ENCODE data around the gene PLEKHG1. TPM values are rescaled to one million over a fixed set of nuclear protein-coding genes. Genes with fewer than 3 reads are reported as not detected.
A peak's percentile ranks its signal among the peaks of the same experiment; 100 is the strongest.

The PLEKHG1 gene
- total and polyA plus RNA-seq, 2 donors (not counting 1 experiment from before 2014, with no cell fraction given), result 66.2 to 450 TPM

DNA sequence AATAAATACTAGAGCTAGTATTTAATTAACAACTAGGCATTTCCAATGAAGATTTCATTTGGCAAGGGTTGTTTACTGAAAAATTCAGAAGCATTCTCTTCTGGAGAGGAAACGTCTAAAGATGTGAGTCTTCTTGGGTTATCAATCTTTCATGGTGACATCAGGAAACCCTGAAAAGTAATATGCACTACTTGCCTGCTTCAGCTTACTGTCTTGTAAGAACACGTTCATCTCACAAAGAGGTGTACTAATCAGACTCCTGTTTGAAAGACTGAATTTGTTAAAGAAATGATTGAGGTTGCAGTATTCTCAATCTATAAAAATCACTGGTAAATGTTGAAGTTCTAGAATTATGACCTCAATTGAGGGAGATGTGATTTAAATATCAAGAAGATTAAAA is 16.9 kb downstream of the PLEKHG1 start:
- no CpG with 5 or more reads among the region's 2 CpGs for WGBS (ENCODE audit: insufficient coverage)
- Mint-ChIP-seq H3K4me1 (peaks cover 88% of the 10 kb centered on the region), H3K4me3 (no peak overlapping the region), H3K27ac (peak overlapping the region; percentile 66), H3K27me3 (no peaks in the 10 kb centered on the region), H3K9me3 (ENCODE audit: insufficient read depth) (no peaks in the 10 kb centered on the region)
- ChIA-PET POLR2A (interaction anchor here (1.0 to 2.1 kb wide), 3 partner anchors 9 to 66 kb away, joined by 3 to 10 read pairs (median 3); no protein-coding TSS in a partner anchor), CTCF (interaction anchor here (1.3 to 2.4 kb wide), 3 partner anchors 9 to 146 kb away, joined by 3 to 8 read pairs (median 8); no protein-coding TSS in a partner anchor)
- Histone ChIP-seq H3K9me3 (ENCODE audit: control extremely low read depth in 1 of 3, control insufficient read depth in 2 of 3, insufficient read depth in 1 of 3, low read length in 2 of 3) (no peaks in the 10 kb centered on the region), H3K4me3 (ENCODE audit: control extremely low read depth in 1 of 5, extremely low read depth in 1 of 5, insufficient read depth in 1 of 5, low read depth in 2 of 5, low read length in 4 of 5) (no peak overlapping the region), H3K4me1 (ENCODE audit: control insufficient read depth in 2 of 2, insufficient read depth in 2 of 2, low read length in 2 of 2) (peaks cover 71 to 78% of the 10 kb centered on the region in 2 donors), H3K36me3 (replicated peaks in 1 of 2; ENCODE audit: control extremely low read depth in 1 of 2, control insufficient read depth in 1 of 2, extremely low read depth in 1 of 2, insufficient read depth in 2 of 2, low read length in 1 of 2) (peaks cover 3 to 8% of the 10 kb centered on the region in 2 experiments), H3K27me3 (replicated peaks in 1 of 4; ENCODE audit: control extremely low read depth in 1 of 4, control insufficient read depth in 3 of 4, insufficient read depth in 4 of 4, low read length in 3 of 4) (no peaks in the 10 kb centered on the region), H3K27ac (ENCODE audit: low read length in 2 of 2) (peak overlapping the region; percentile 60 to 65), H3K9ac (ENCODE audit: low read length) (no peak overlapping the region), H2AFZ (ENCODE audit: insufficient read depth, low read depth, low read length, poor library complexity, severe bottlenecking) (no peak overlapping the region), H4K20me1 (ENCODE audit: control insufficient read depth, insufficient read depth, low read length, poor library complexity, severe bottlenecking) (peaks cover 7% of the 10 kb centered on the region), H3K4me2 (replicated peaks; ENCODE audit: low read depth, low read length, poor library complexity, severe bottlenecking) (peak overlapping the region; percentile 46), H3K79me2 (ENCODE audit: control insufficient read depth, insufficient read depth, low read length) (peaks cover 99% of the 10 kb centered on the region)
- ATAC-seq (ENCODE audit: low read depth) (no peak), DNase-seq (peak; percentile 17)
- no peak for TF ChIP-seq EZH2 (IDR thresholded peaks at IDR 0.05; ENCODE audit: borderline replicate concordance, insufficient read depth, low read depth, low read length, poor library complexity, severe bottlenecking)
- TF ChIP-seq, protein P1, sequence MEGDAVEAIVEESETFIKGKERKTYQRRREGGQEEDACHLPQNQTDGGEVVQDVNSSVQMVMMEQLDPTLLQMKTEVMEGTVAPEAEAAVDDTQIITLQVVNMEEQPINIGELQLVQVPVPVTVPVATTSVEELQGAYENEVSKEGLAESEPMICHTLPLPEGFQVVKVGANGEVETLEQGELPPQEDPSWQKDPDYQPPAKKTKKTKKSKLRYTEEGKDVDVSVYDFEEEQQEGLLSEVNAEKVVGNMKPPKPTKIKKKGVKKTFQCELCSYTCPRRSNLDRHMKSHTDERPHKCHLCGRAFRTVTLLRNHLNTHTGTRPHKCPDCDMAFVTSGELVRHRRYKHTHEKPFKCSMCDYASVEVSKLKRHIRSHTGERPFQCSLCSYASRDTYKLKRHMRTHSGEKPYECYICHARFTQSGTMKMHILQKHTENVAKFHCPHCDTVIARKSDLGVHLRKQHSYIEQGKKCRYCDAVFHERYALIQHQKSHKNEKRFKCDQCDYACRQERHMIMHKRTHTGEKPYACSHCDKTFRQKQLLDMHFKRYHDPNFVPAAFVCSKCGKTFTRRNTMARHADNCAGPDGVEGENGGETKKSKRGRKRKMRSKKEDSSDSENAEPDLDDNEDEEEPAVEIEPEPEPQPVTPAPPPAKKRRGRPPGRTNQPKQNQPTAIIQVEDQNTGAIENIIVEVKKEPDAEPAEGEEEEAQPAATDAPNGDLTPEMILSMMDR (IDR thresholded peaks at IDR 0.05), result no peak
- intact Hi-C loops (cut with micrococcal nuclease), result no loop called here

GRCh38 chr6:150617062-150617461 is 17.4 kb downstream of the PLEKHG1 start:
- Mint-ChIP-seq H3K9me3 (ENCODE audit: insufficient read depth) (no peaks in the 10 kb centered on the region), H3K27ac (peak overlapping the region; percentile 47), H3K4me1 (peaks cover 89% of the 10 kb centered on the region), H3K27me3 (no peaks in the 10 kb centered on the region), H3K4me3 (peak overlapping the region; percentile 40)
- peaks cover 72 to 78% of the 10 kb centered on the region in 2 donors for H3K4me1 ChIP-seq (ENCODE audit: control insufficient read depth in 2 of 2, insufficient read depth in 2 of 2, low read length in 2 of 2)
- peaks cover 99% of the 10 kb centered on the region for H3K79me2 ChIP-seq (ENCODE audit: control insufficient read depth, insufficient read depth, low read length)
- H3K9ac ChIP-seq (ENCODE audit: low read length), result no peak overlapping the region
- CTCF ChIA-PET, result interaction anchor here (1.5 to 2.4 kb wide), 2 partner anchors 10 to 13 kb away, joined by 8 read pairs; no protein-coding TSS in a partner anchor
- peaks cover 3 to 8% of the 10 kb centered on the region in 2 experiments for H3K36me3 ChIP-seq (replicated peaks in 1 of 2; ENCODE audit: control extremely low read depth in 1 of 2, control insufficient read depth in 1 of 2, extremely low read depth in 1 of 2, insufficient read depth in 2 of 2, low read length in 1 of 2)
- intact Hi-C loops (cut with micrococcal nuclease), result no loop called here
- 80% methylated on average over 1 of the region's 3 CpGs for WGBS (ENCODE audit: insufficient coverage)
- peak overlapping the region; percentile 46 for H3K4me2 ChIP-seq (replicated peaks; ENCODE audit: low read depth, low read length, poor library complexity, severe bottlenecking)
- H3K27me3 ChIP-seq (replicated peaks in 1 of 4; ENCODE audit: control extremely low read depth in 1 of 4, control insufficient read depth in 3 of 4, insufficient read depth in 4 of 4, low read length in 3 of 4), result no peaks in the 10 kb centered on the region
- H3K27ac ChIP-seq (ENCODE audit: low read length in 2 of 2), result peak overlapping the region; percentile 60 to 65
- H4K20me1 ChIP-seq (ENCODE audit: control insufficient read depth, insufficient read depth, low read length, poor library complexity, severe bottlenecking), result peaks cover 7% of the 10 kb centered on the region
- POLR2A ChIA-PET, result interaction anchor here (1.0 to 1.3 kb wide), 2 partner anchors 10 to 65 kb away, joined by 3 read pairs; no protein-coding TSS in a partner anchor
- TF ChIP-seq EZH2 (IDR thresholded peaks at IDR 0.05; ENCODE audit: borderline replicate concordance, insufficient read depth, low read depth, low read length, poor library complexity, severe bottlenecking), result no peak
- TF ChIP-seq, protein P1 (IDR thresholded peaks at IDR 0.05), result no peak
- ATAC-seq (ENCODE audit: low read depth) (no peak), DNase-seq (no peak)
- peak overlapping the region in 1 of 5 experiments; percentile 9 for H3K4me3 ChIP-seq (ENCODE audit: control extremely low read depth in 1 of 5, extremely low read depth in 1 of 5, insufficient read depth in 1 of 5, low read depth in 2 of 5, low read length in 4 of 5)
- no peaks in the 10 kb centered on the region for H3K9me3 ChIP-seq (ENCODE audit: control extremely low read depth in 1 of 3, control insufficient read depth in 2 of 3, insufficient read depth in 1 of 3, low read length in 2 of 3)
- no peak overlapping the region for H2AFZ ChIP-seq (ENCODE audit: insufficient read depth, low read depth, low read length, poor library complexity, severe bottlenecking)
